ENCODE data around the gene PHYKPL.
"Not testable (repeated sequence)": the region's sequence is repeated elsewhere in the genome, so short reads cannot be mapped to it uniquely, and the experiment has no call there.

PHYKPL gene

GRCh38 chr5:178261666-178262600 is 29.3 kb upstream of the PHYKPL start:
- DNase-seq = no peak

DNA sequence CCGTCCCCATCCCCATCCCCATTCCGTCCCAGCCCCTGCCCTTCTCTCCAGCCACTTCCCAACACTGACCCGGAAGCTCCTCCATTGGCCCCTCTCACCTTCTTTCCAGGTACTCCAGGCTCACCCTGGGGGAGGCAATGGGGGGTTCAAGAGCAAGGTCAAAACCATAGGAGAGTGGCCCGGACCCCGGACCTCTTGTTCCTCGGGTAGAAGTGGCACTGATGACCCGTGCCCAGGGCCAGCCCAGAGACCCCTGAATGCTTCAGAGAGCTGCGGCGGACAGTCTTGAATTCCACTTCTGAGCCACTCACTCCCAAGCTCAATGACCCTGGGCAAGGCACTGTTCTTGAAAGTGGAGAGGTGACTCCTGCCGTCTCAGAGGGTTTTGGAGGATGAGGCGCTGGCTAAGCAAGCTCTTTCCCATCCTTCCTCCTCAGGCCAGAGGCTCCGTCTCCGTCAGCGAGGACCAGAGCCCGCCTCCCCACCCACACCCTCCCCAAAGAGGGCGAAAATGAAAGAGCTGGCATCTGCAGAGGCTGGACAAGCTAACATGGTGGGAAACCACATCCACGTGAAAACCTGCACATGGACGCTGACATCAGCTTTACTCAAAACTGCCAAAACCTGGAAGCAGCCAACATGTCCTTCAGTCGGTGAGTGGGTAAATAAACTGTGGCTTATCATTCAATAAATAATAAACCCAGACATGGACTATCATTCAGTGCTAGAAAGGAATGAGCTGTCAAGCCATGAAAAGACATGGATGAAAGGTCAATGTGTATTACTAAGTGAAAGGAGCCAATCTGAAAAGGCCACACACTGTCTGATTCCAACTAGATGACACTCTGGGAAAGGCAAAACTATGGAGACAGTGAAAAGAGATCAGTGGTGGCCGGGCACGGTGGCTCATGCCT is 27.3 kb upstream of the PHYKPL start:
- peak; percentile 56 for DNase-seq

DNA sequence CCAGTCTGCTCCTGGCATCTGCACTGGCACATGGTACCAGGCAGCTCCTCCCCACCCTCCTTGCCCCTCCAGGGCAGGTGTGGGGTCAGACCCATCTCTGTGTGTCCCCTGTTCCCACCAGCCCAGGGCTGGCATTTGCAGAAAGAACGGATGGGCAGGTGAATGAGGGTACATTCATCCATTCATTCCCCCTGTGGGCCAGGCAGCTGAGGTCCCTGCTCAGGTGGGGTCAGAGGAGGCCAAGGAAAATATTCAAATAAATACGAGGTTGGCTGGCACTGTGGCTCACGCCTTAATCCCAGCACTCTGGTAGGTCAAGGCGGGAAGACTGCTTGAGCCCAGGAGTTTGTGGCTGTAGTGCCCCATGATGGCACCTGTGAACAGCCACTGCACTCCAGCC is 25.0 kb upstream of the PHYKPL start:
- DNase-seq = no peak

GRCh38 chr5:178256746-178257145 is 24.1 kb upstream of the PHYKPL start:
- DNase-seq = no peak

DNA sequence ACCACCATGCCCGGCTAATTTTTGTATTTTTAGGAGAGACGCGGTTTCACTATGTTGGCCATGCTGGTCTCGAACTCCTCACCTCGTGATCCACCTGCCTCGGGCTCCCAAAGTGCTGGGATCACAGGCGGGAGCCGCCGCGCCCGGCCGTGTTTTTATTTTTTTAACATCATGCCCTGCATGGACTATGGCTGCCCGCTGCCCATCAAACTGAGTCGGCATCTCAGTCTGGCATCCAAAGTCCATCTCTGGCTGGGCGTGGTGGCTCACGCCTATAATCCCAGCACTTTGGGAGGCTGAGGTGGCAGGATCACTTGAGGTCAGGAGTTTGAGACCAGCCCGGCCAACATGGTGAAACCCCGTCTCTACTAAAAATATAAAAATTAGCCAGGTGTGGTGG is 21.0 kb upstream of the PHYKPL start:
- DNase-seq = not testable (repeated sequence)

DNA sequence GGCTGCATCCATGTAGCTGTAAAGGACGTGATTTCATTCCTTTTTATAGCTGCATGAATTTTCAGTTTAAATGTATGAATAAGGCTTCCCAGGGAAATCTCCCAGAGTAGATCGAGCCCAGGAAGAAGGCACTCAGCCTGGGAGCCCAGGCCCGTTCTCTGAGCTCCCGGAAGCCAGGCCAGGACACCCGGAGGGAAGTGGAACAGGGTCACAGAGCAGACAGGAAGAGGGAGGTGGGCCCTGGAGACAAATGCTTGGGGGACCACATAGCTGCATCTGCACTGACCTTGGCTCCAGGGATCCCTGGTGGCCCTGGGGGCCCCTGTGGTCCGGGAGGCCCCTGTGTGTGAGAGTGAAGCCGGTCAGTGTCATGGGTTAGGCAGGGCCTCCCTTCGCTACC is 19.7 kb upstream of the PHYKPL start:
- no peak for DNase-seq

GRCh38 chr5:178250263-178250662 is 17.7 kb upstream of the PHYKPL start:
- DNase-seq = peak; percentile 25

GRCh38 chr5:178249191-178249989 is 16.8 kb upstream of the PHYKPL start:
- peak; percentile 59 for DNase-seq

DNA sequence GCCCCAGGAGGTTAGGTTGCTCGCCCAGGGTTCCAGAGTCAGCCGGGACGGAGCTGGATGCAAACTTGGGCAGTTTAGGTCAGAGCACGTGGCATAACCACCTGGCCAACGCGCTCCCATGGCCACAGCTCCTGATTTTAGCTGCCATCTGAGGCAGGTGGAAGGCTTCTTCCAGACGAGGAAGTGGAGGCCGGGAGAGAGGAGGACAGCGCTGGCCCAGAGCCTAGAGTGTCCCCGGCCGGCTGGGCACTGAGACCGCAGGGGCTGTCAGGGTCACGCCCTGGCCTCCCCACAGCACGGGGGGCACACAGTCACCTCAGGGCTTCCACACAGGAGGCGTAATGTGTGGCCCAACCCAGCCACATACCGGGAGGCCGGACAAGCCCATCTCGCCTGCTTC is 16.1 kb upstream of the PHYKPL start:
- no peak for DNase-seq

- no peak for DNase-seq
These were observed 15.2 kb upstream of the PHYKPL start for GRCh38 chr5:178247481-178248456.

GRCh38 chr5:178246624-178247279 is 14.2 kb upstream of the PHYKPL start:
- peak; percentile 61 for DNase-seq

GRCh38 chr5:178245389-178245788 is 12.8 kb upstream of the PHYKPL start:
- no peak for DNase-seq

- no peak for DNase-seq
These were observed 12.0 kb upstream of the PHYKPL start for GRCh38 chr5:178244576-178244975.

- no peak for DNase-seq
These were observed 9.8 kb upstream of the PHYKPL start for GRCh38 chr5:178242416-178242815.

GRCh38 chr5:178241688-178242231 is 9.2 kb upstream of the PHYKPL start:
- no peak for DNase-seq

DNA sequence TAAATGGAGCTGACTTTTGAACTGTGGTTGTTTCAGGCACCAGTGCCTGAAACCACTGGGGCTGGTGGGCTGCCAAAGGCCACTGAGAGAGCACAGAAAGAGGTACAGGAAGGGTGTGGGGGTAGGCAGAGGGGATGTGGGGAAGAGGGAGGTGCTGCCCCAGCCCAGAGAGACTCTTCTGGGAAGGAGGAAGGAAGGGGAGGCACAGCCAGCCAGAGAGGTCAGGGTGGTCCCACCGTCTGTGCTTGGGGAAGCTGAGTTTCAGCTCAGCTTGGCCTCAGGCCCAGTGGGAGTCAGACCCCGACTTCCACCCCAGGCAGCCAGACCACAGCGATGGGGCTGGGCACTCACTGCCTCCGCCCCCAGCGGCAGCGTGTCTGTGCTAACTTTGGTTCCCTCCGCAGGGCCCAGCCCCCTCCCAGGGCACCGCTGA is 8.6 kb upstream of the PHYKPL start:
- DNase-seq = no peak

DNA sequence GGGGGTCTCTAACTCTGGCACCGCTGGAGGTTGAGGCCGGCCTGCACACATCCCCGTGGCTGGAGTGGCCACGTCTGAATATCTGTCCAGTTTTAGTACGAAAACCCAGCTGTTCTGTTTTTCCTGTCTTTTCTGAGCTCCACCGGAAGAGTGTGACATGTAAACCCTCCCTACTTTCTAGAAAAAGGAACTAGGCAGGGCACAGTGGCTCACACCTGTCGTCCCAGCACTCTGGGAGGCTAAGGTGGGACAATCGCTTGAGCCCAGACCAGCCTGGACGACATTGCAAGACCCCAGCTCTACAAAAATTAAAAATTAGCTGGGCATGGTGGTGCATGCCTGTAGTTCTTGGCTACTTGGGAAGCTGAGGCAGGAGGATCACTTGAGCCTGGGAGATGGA is 8.2 kb upstream of the PHYKPL start:
- DNase-seq = no peak

GRCh38 chr5:178240341-178240741 is 7.7 kb upstream of the PHYKPL start:
- no peak for DNase-seq

DNA sequence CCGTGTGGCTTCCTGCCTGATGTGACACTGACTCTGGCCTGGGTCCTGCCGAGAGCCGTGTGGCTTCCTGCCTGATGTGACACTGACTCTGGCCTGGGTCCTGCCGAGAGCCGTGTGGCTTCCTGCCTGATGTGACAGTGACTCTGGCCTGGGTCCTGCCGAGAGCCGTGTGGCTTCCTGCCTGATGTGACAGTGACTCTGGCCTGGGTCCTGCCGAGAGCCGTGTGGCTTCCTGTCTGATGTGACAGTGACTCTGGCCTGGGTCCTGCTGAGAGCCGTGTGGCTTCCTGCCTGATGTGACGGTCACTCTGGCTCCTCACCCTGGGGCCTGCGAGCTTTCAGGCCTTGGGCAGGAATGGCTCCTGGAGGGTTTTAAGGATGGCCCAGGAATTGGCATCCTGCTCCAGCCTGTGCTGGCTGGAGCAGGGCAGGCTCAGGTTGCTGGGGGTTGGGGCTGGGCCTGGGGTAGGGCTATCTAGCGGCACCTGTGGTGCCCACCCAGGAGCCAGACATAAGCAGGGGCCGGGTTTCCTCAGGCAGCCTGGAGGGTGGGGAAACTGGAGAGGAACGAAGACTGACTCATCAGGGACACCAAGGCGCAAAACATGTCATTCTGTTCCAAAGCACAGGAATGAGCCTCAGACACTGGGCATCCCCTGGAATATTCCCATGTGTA is 7.2 kb upstream of the PHYKPL start:
- DNase-seq = not testable (repeated sequence)

Data from RPMI8226 (cell line).